Measurements from ENCODE around the gene EIF2B1.

- no peak for TF ChIP-seq CTCF (IDR thresholded peaks at IDR 0.05)
- no peak for TF ChIP-seq EP300 (IDR thresholded peaks at IDR 0.05; ENCODE audit: low read depth)
- no peak for TF ChIP-seq POLR2A (IDR thresholded peaks at IDR 0.05)
- no peak for TF ChIP-seq POLR2AphosphoS5 (IDR thresholded peaks at IDR 0.05)
These were observed 19.4 kb downstream of the EIF2B1 start for GRCh38 chr12:123614110-123614509.

Measured in transverse colon (tissue), 4 donors.